ENCODE measurements around the gene CCDC73.

CCDC73 gene

DNA sequence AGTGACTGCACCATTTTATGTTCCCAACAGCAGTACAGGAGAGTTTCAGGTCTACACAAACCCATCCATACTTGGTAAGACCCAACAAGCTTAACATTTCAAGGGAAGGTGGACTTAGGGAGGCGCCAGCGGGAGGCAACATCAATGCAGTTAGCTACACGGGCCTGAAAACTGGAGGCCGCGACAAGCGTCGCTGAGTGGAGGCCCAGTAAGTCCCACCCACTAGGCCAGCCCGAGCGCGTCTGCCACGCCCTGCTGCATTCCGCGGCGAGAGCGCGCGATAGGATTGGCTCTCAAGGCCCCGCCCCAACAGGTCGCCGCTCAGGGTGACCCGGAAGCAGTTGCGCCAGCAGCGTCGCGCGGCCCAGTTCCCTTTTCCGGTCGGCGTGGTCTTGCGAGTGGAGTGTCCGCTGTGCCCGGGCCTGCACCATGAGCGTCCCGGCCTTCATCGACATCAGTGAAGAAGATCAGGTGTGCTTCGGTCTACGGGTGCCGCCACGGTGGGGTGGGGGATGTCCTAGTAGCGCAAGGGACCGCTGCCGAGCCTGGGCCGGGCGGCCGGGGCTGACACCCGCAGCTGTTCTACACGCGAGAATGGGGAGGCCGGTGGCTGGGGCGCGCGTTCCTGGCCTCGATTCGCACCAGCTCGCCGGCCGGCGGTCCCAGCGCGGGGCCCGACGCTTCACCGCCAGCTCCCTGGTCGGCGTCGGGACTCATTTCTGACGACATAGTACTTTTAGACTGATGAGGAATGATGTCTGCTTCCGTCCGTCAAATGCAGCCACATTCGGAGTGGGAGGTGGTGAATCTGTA, 210.8 kb downstream of the CCDC73 start, which contains the start of gene EIF3M:
Gene EIF3M, plus strand, starts transcription at position 373 of the 813 bp plus-strand sequence. Its CDS starts 57 bp downstream, at position 430.
- DNase-seq = peak; percentile 97

DNA sequence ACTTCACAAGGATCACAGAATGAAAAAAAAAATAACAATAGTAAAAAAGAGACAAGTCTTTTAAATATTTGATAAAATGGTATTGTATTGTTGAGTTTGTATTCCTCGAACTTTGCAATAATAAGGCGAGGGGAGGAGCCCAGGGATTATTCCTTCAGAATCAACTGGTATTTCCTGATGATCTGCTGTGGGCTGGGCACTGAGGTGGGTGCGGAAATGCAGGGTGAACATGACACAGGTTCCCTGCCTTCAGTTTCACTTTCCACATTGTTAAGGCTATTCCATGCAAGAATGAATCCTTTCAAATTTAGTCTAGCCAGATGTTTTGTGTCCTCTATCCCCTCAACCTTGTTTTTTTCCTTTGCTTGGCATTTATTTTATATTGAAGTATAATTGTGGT, 212.9 kb downstream of the CCDC73 start:
- DNase-seq = no peak

DNA sequence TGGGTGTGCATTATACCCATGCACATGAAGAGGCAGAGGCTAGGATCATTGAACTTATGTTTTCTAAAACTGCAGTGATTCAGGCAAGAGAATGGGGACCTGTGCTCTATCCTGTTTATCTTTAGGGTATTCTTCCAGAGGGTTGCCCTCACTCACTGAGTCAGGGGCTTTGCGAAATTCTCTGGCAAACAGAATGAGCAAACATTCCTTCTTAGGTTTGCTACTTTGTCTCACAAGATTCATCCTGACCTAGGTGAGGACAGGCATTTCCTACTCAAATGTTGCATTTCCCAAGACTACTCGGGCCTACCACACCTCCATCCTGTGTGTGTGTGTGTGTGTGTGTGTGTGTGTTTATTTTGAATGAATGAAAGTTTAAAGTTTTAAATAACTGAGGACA, 213.5 kb downstream of the CCDC73 start:
- DNase-seq = no peak

DNA sequence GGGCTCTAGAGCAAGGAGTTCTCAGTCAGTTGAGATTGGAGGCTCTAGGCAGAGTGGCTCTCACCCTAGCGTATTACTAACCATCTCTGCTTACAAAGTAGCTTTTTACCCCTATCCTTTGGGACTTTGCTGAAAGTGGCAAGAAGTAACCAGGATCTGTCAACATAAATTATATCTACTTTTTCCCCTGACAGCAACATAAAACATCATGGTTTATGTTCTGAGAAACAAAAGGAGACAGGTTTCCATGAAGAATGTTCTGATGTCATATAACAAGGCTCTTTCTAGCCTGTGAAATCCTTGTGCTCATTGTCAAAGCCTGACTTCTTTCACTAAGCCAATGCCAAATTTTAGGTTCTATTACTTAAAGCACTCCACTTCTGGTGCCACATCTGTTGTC, 218.0 kb downstream of the CCDC73 start:
- DNase-seq = no peak

- no peak for DNase-seq
Observed at GRCh38 chr11:32575070-32575469, 219.4 kb downstream of the CCDC73 start.

DNA sequence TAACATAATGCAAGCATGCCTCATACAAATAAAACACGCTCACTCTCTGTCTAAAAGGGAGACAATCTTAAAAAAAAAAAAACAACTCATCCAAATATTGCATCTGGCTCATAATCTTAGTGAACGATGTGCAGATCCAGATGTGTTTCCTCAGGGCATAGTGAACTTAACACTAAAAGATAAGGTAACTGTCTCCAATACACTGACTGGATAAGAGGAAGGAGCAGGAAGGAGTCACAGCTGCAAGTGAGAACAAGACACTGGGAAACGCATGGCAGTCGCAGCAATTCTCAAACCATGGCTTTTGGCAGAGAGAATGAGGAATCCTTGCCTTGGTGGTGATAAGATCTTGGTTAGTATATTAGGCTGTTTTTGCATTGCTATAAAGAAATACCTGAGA, 220.0 kb downstream of the CCDC73 start:
- DNase-seq = no peak

- no peak for DNase-seq
Observed at GRCh38 chr11:32573228-32573627, 221.2 kb downstream of the CCDC73 start.

- no peak for DNase-seq
Observed at GRCh38 chr11:32571039-32571438, 223.4 kb downstream of the CCDC73 start.

DNA sequence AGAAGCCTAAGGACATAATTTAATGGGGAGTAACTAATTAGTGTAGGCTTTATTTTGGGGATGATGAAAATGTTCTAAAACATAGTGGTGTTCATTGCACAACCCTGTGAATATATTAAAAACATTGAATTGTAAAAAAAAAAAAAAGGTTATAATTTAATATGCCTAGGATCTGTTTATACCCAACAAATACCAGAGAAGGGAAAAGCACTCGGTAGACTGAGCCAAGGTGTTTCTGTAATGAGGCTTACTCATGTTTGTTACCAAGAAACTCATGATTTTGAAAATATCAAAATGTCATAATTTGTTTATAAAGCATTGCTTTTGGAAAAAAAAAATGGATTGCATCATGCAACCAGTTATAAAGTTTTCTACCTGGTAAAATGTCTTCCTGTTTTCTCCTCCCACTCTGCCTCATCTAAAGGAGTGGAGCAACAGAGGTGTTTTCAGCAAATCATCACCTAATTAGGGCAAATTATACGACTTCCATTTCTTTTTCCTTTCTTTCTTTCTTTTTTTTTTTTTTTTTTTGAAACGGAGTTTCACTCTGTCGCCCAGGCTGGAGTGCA, 225.1 kb downstream of the CCDC73 start:
- DNase-seq = no peak

DNA sequence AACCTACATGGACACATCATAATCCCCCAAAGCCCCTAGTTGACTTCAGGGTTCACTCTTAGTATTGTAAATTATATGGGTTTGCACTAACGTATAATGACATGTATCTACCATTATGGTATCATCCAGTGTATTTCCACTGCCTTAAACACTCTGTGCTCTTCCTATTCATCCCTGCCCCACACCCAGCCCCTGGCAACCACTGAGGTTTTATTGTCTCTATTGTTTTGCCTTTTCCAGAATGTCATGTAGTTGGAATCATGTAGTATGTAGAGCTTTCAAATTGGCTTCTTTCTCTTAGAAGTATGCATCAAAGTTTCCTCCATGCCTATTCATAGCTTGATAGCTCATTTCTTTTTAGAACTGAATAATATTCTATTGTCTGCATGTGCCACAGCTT, 227.3 kb downstream of the CCDC73 start:
- no peak for DNase-seq

- DNase-seq = peak; percentile 36
Observed at GRCh38 chr11:32566517-32566916, 227.9 kb downstream of the CCDC73 start.

DNA sequence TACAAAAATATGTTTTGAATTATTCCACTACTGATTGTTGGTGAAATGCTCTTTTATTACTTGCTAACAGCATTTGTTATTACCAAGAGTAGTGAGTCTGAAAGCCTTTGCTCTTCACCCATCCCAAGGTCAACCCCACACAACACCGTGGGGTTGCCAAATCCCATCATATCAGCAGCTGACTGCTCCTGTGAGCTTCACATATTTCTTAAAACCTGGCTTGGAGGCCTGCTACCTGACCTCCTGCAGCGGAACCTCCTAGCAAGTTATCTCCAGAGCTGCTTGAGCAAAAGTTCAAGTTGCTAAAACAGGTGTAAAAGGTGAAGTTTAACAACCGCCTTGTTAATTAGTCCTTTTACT, 230.9 kb downstream of the CCDC73 start:
- no peak for DNase-seq

DNA sequence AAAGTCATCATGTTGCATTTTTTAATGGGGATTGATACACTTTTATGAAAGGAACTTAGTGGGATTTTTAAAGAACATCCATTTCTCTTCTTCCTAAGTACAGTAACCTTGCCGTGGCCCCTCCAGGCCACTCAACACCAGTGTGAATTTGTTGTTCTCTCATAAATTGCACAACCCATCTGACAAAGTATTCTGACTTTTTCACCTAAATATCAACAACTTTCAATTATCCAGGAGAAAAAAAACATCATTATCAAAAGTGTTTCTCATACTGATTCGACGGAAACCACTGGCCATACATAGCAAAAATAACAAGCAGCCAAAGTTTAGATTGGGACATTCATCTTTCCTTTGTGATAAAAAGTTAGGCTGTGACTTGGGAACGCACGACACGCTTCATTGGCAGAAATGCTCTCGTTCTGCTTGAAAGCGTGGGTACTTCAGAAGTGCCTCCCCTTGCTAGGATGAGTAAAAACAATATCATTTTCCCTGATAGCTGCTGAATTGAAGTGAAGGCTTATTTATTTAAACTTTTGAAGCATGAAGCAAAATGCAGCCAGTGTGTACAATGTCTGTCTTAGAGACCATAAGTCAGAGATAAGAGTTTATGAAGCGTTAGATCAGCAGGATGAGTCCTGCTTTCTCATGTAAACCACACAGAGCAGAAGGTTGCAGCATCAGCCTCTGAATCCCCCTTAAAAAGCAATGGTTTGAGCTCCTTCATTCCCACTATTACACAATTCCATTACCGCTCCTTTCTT, 231.4 kb downstream of the CCDC73 start:
- no peak for DNase-seq

DNA sequence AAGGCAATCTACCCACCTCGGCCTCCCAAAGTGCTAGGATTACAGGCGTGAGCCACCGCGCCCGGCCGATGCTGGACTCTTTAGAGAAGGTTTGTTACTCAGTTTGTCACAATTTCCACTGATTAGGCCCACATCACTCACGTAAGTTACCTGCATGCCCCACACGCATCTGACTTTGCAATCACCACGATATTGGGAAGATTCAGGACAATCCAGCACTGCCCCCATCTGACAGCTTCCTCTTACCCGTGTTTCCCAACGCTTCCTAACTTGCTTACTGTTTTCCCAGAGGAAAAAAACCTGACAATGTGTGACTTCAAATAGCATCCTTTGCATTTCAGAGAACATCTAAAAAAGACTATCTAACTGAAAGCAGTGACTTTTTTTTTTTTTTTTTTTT, 232.6 kb downstream of the CCDC73 start:
- no peak for DNase-seq

DNA sequence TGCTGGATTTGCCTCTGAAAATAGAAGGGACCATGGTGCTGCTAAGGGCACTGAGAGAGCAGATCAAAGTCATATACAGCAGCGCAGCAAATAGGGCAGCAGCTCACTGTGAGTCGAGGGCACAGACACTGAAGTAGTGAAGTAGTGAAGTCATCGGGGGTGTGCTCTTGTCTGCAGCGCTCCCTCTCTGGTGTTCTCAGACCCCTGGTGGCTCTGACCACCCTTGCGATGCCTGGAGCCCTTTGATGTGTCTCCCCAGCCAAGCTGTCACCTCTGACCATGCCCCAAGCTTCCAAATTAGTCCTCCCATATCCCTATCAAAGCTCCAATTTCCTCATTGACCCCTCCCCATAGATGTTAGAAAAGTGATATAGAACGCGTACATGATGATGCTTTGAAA, 238.6 kb downstream of the CCDC73 start:
- DNase-seq = no peak

- no peak for DNase-seq
Observed at GRCh38 chr11:32555091-32555490, 239.4 kb downstream of the CCDC73 start.

Data from suppressor macrophage treated with lipopolysaccharide for 4 hours (primary cell).